NT2/D1 (cell line): ENCODE measurements around the gene BCL3.

Experiments used
- SUZ12 ChIP-seq: IDR thresholded peaks from 2 replicates; pipeline ENCODE4 v1.6.1; 2011; ENCODE audit not compliant: insufficient read length, insufficient read depth; ENCODE audit errors: extremely low read depth
- YY1 ChIP-seq: IDR thresholded peaks from 2 replicates; pipeline ENCODE4 v1.6.1; 2011; ENCODE audit not compliant: insufficient read length, insufficient read depth
- ZNF274 ChIP-seq: IDR thresholded peaks from 2 replicates; pipeline ENCODE4 v1.6.1; 2011; ENCODE audit warnings: mild to moderate bottlenecking, low read depth, low read length

GRCh38 chr19:44777715-44778347 is 29.3 kb downstream of the BCL3 start, which contains the start of gene CBLC:
- TF ChIP-seq SUZ12 (no peak), ZNF274 (no peak), YY1 (no peak)
